ENCODE results near the gene RNGTT.

The RNGTT gene

DNA sequence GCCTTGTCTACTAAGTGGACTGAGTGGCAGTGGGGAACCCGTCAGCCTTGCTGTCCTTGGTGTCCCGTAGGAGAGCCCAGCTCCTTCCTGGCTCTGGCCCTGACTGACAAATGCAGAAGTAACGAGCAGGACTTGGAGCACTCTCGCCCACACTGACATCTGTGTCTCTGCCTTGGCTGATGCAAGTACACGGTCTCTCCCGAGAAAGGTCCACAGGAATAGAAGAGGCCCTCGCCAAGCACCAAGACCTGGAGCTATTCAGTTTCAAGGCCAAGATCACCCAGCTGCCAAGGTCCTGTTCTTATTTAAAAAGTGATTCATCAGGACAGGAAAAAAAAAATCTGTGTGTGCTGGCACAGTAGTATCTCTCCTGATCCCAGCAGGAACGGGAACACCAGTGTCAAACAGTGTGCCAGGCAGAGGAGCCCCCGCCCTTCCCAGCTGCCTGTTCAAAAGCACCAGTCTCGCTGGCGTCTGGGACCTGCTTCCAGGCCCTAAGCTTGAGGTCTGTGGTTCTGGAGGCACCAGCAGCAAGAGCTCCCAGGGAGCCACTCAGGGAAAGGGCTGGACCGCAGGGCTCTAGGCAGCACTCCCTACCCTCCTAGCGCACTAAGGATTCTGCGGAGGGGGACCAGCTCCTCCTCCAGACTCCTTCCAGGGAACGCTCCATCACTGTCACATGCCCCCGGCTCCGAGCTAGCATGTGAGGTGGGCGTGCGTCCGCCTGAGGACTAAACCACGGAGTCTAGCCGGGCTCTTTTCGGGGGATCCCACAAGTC is 376.9 kb downstream of the RNGTT start:
- no peak overlapping the region for H3K4me3 ChIP-seq (ENCODE audit: low read depth, low read length)
- no peak for DNase-seq (ENCODE audit: low read depth)

DNA sequence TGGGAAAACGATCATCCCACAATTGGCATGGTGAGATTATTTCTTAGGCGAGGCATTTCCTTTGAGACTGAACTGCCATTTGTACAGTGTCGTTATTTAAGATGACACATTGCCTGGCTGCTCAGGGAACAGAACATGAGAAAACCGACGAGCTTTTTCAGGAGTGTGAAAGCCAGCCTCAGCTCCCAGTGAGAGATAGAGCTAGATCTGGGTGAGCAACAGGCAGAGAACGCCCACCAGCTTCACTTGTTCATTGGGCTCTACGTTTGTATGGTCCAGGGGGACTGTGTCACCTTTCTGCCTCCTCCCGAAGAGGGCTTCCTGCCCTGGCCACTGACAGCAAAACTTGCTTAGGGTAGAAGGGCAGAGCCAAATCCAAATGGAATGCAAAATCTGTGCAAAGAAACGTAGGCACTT is 378.1 kb downstream of the RNGTT start:
- DNase-seq (ENCODE audit: low read depth) = no peak
- H3K4me3 ChIP-seq (ENCODE audit: low read depth, low read length) = no peak overlapping the region

GRCh38 chr6:88584581-88585275 is 378.7 kb downstream of the RNGTT start:
- no peak for DNase-seq (ENCODE audit: low read depth)
- H3K4me3 ChIP-seq (ENCODE audit: low read depth, low read length) = no peak overlapping the region

DNA sequence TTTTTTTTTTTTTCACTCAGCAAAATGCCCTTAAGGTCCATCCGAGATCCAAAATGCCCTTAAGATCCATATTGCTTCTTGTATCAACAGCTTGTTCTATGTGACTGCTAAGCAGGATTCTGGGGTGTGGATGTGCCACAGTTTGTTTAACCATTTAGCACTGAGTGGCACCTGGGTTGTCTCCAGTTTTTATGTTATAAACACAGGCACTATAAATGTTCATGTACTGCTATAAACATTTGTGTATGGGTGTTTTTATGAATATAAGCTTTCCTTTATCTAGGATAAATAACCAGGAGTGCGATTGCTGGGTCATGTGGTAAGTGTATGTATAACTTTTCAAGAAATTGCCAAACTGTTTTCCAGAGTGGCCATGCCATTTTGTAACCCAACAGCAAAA is 386.0 kb downstream of the RNGTT start:
- H3K4me3 ChIP-seq (ENCODE audit: low read depth, low read length) = no peak overlapping the region
- DNase-seq (ENCODE audit: low read depth) = no peak

DNA sequence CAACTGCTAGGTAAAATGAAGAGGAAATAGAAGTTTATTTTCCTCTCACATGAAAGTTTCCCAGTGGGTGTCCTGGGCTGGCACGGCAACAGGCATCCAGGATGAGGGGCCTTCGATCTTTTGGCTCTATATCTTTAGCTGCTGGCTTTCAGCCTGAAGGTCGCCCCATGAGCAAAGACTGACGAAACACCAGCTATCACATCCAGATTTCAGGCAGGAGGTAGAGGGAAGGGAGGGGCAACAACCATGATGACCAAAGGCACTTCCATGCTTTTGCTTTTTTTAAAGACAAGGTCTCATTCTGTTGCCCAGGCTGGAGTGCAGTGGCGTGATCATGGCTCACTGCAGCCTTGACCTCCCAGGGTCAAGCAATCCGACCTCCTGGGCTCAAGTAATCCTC is 387.9 kb downstream of the RNGTT start:
- no peak overlapping the region for H3K4me3 ChIP-seq (ENCODE audit: low read depth, low read length)
- no peak for DNase-seq (ENCODE audit: low read depth)

DNA sequence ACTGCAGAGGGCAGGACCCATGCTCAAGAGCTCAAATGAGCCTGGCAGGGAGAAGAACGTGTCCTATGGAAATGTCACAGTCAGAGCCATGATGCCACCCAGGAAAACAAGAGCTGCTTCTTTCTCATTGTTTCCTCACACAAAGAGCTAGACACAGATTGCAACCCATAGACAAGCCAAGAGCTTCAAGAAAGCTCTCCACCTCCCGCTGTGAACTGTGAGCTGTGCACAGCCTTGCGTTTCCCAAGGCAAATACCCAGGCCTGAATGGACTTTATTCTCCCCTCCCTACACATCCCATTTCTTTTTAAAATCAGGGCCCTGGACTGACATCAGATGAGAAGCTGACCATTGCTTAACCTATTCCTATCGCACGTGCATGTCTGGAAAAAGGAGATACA is 388.8 kb downstream of the RNGTT start:
- no peak overlapping the region for H3K4me3 ChIP-seq (ENCODE audit: low read depth, low read length)
- DNase-seq (ENCODE audit: low read depth) = no peak

DNA sequence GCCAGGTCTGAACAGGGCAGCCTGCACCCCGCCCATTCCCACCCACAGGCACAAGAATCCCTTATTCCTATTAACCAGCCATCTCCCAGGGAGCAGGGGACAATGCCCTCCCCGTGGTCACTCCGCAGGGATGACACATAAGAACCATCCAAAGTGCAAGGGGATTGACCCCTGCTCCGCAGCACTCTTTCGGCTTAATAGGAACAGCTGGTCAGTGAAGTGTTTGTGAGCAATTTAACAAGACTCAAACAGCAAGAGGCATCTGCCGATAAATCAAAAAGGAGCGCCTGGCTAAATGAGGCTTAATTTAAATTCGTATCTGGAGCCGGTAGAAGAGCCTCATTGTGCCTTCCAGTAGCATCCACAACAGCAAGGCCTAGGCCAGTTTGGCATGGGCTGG is 389.4 kb downstream of the RNGTT start:
- H3K4me3 ChIP-seq (ENCODE audit: low read depth, low read length) = no peak overlapping the region

DNA sequence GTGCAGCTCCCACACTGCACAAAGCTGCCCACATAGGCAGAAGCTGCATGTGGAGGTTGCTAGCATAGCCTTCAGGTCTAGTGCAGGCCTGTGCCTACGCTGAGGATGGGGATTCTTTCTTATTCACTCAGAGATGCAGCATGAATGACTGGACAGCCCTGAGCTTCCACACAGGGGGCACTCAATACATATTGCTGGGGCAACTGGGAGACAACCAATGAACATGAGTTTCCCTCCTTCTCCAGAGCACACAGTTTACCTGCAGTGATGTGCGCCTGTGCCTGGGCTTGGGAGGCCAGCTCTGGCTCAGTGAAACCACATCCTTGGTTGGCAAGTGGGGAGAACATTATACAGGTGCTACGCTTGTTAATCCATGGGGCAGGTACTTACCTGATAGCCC is 389.9 kb downstream of the RNGTT start:
- DNase-seq (ENCODE audit: low read depth) = no peak

More for the DNA sequence above, 389.4 kb downstream of the RNGTT start:
- no peak for DNase-seq (ENCODE audit: low read depth)

GRCh38 chr6:88572449-88573139 is 390.8 kb downstream of the RNGTT start:
- DNase-seq (ENCODE audit: low read depth) = no peak
- no peak overlapping the region for H3K4me3 ChIP-seq (ENCODE audit: low read depth, low read length)

More for the DNA sequence above, 389.9 kb downstream of the RNGTT start:
- H3K4me3 ChIP-seq (ENCODE audit: low read depth, low read length) = no peak overlapping the region

DNA sequence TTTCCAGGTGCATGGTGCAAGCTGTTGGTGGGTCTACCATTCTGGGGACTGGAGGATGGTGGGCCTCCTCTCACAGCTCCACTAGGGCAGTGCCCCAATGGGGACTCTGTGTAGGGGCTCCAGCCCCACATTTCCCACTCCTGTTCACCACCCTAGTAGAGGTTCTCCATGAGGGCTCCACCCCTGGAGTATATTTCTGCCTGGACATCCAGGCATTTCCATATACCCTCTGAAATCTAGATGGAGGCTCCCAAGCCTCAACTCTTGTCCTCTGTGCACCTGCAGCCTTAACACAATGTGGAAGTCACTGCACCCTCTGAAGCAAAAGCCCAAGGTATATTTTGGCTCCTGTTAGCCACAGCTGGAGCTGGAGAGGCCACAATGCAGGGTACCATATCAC is 393.5 kb downstream of the RNGTT start:
- DNase-seq (ENCODE audit: low read depth) = no peak
- no peak overlapping the region for H3K4me3 ChIP-seq (ENCODE audit: low read depth, low read length)

GRCh38 chr6:88567696-88568095 is 395.7 kb downstream of the RNGTT start:
- no peak overlapping the region for H3K4me3 ChIP-seq (ENCODE audit: low read depth, low read length)
- DNase-seq (ENCODE audit: low read depth) = no peak

DNA sequence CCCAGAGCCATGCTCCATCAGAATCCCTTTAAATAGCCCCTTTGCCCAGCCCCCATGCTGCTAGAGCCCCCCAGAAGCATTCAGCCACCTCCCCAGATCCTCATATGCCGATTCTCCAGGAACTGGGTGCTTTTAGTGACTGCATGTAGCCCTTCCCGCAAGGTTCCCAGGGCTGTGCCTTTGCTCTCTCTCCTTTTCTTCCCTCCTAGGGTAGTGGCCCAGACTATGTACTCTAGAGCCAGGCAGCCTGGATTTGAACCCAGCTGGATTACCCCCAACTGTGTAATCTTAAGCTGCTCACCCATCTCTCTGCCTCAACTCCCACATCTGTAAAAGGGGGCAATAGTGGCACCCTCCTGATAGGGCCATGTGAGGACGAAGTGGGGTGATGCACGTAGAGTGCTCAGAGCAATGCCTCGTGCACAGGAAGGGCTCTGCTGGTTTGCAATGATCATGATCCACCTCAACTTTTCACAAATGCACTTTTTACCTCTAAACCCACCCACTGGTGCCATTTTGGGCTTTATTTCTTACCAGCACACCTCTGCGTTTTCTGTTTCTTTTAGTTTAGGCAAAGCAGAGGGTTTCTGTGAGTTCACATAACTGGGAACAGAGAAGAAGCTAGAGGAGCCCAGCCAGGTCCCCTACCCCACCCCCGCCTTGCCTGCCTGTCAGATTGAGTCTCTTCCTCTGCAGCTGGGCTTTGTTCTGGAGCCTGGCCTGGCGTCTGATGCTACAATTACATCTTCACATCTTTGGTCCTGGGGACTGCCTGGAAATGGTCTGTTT is 396.5 kb downstream of the RNGTT start:
- H3K4me3 ChIP-seq (ENCODE audit: low read depth, low read length) = no peak overlapping the region
- DNase-seq (ENCODE audit: low read depth) = no peak

DNA sequence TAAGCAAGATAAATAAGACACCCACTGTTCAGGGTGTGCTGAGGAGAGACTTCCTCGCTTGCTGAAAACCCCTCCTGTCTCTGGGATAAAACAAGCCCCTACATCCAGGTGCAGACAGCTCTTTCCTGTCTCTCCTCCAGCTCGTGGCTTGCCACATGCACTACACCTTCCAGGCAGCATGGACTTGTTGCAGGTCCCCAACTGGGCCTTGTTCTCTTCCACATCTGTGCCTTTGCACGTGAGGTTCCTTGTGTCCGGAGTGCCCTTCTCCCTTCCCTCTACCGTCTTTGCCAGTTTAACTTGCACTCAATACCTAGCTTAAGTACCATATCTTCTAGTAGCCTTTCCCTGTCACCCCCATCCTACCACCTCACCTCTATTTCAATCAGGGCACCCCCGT is 397.6 kb downstream of the RNGTT start:
- DNase-seq (ENCODE audit: low read depth) = no peak
- H3K4me3 ChIP-seq (ENCODE audit: low read depth, low read length) = no peak overlapping the region

DNA sequence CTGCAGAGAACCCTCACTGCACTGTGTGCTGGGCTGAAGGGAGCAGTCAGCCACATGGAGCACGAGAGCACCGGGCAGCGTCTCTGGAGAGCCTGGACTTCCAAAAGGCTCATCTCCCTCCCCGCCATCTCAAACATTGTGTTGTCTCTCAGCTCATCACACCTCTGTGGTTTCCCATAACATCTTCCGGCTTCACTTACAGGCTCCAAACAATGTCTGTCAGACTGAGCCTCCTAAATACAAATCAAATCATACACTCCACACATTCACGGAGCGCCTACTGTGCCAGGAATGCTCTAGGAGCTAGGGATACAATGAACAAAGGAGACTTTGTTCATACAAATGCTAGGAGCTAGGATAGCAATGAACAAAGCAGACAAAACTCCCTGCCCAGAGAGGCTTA is 398.0 kb downstream of the RNGTT start:
- no peak for DNase-seq (ENCODE audit: low read depth)
- no peak overlapping the region for H3K4me3 ChIP-seq (ENCODE audit: low read depth, low read length)

DNA sequence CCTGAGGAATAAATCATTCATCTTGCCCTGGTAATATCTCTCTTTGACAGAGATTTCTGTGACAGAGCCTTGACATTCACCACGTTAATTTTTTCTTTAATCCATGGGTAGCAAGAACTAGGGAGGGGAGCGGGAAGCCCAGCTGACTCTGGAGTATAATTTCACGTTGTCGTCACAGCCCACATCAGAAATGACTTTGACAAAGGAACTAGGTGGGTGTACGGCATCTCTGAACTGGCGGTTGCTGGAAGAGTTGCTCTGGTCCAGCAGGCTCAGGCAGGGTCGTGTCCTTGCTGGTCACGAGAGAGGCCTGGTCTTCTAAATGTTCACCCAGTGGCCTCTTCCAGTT is 400.2 kb downstream of the RNGTT start:
- H3K4me3 ChIP-seq (ENCODE audit: low read depth, low read length) = no peak overlapping the region
- DNase-seq (ENCODE audit: low read depth) = no peak

GRCh38 chr6:88562353-88563276 is 400.8 kb downstream of the RNGTT start:
- no peak overlapping the region for H3K4me3 ChIP-seq (ENCODE audit: low read depth, low read length)
- no peak for DNase-seq (ENCODE audit: low read depth)

DNA sequence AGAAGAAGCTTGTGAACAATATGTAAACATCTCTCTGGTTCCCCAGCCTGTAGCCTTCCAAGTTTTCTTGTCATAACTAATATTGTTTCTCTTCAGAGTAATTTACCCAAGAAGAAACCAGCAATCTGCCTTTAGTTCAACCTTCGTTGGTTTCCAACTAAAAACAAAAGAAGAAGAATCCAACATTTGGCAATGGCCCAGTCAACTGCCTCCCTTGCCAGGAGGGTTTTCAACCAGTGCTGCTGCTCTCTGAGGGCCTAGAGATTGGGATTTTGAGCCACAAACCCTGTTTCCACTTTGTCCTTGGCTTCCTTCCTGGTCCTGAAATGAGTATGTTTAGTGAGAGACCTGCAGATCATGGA is 401.5 kb downstream of the RNGTT start:
- H3K4me3 ChIP-seq (ENCODE audit: low read depth, low read length) = no peak overlapping the region
- DNase-seq (ENCODE audit: low read depth) = no peak

GRCh38 chr6:88561034-88561953 is 402.1 kb downstream of the RNGTT start:
- no peak for DNase-seq (ENCODE audit: low read depth)
- no peak overlapping the region for H3K4me3 ChIP-seq (ENCODE audit: low read depth, low read length)

All from skeletal muscle cell (primary cell).